B cell (primary cell): Measurements from ENCODE around the gene HSPB6. TPM values are rescaled to one million over a fixed set of nuclear protein-coding genes. Genes with fewer than 3 reads are reported as not detected.

Experiments used
- ATAC-seq: fragments of 200-7000 bp; cut with Tn5 transposase; one replicate; pipeline ENCODE4 v1.10.0; 2021; ENCODE audit warnings: low read depth, mild to moderate bottlenecking, moderate number of reproducible peaks, moderate library complexity
- CTCF ChIA-PET: fragments of 350-600 bp; sonication (Branson Sonifier 250); formaldehyde crosslinking; loops from one replicate; lab custom pipeline; 2021; ENCODE audit warnings: antibody characterized with exemption, inconsistent platforms; lab: Charles Lee
- POLR2A ChIA-PET: fragments of 350-600 bp; sonication (Branson Sonifier 250); formaldehyde crosslinking; loops from one replicate; lab custom pipeline; 2021; ENCODE audit warnings: antibody characterized with exemption; lab: Charles Lee
- DNase-seq: peaks from one replicate; pipeline ENCODE4 v3.0.0; 2013
- H2AFZ ChIP-seq: 2 replicates; pipeline ENCODE4 v1.6.1; 2012; ENCODE audit warnings: mild to moderate bottlenecking, low read depth, low read length; ENCODE audit not compliant: insufficient read depth, poor library complexity, severe bottlenecking
- H3K27ac ChIP-seq, 2 donors: 1 replicate in 1 of 2; 2 replicates in 1 of 2; pipeline ENCODE4 v1.5.1; 2012 to 2013; ENCODE audit warnings: low read length in 2 of 2, mild to moderate bottlenecking in 2 of 2, moderate library complexity in 1 of 2
- H3K27me3 ChIP-seq, 4 experiments: fragments of 200-600 bp in 1 of 4; sonication (generic) in 1 of 4; replicated peaks in 1 of 4; 1 replicate in 2 of 4; 2 replicates in 2 of 4; pipeline versions ENCODE4 v1.6.1 to v1.7.0; 2013 to 2016; ENCODE audit warnings: low read length in 3 of 4, mild to moderate bottlenecking in 2 of 4, mixed read lengths in 1 of 4, moderate library complexity in 1 of 4; ENCODE audit not compliant: insufficient read depth in 4 of 4, control insufficient read depth in 3 of 4; ENCODE audit errors: control extremely low read depth in 1 of 4
- H3K36me3 ChIP-seq, 2 experiments: replicated peaks in 1 of 2; 1 replicate in 1 of 2; 2 replicates in 1 of 2; pipeline versions ENCODE4 v1.6.1 to v1.7.1; 2013; ENCODE audit warnings: low read length in 1 of 2; ENCODE audit not compliant: insufficient read depth in 2 of 2, control insufficient read depth in 1 of 2; ENCODE audit errors: control extremely low read depth in 1 of 2, extremely low read depth in 1 of 2
- H3K4me1 ChIP-seq, 2 donors: fragments of 200-600 bp in 1 of 2; sonication (generic) in 1 of 2; 1 replicate in 1 of 2; 2 replicates in 1 of 2; pipeline versions ENCODE4 v1.5.1 to v1.6.1; 2013 to 2017; ENCODE audit warnings: low read length in 2 of 2; ENCODE audit not compliant: control insufficient read depth in 2 of 2, insufficient read depth in 2 of 2
- H3K4me2 ChIP-seq: replicated peaks from 2 replicates; pipeline ENCODE3; 2012; ENCODE audit warnings: mild to moderate bottlenecking, low read depth, low read length; ENCODE audit not compliant: poor library complexity, severe bottlenecking
- H3K4me3 ChIP-seq, 5 experiments: fragments of 200-600 bp in 1 of 5; sonication (generic) in 1 of 5; 1 replicate in 3 of 5; 2 replicates in 2 of 5; pipeline versions ENCODE4 v1.5.1 to v1.7.0; 2011 to 2016; ENCODE audit warnings: low read length in 4 of 5, mild to moderate bottlenecking in 4 of 5, low read depth in 2 of 5, control low read depth in 1 of 5, moderate library complexity in 1 of 5; ENCODE audit not compliant: insufficient read depth in 1 of 5; ENCODE audit errors: control extremely low read depth in 1 of 5, extremely low read depth in 1 of 5
- H3K79me2 ChIP-seq: fragments of 200-600 bp; sonication (generic); one replicate; pipeline ENCODE4 v1.6.0; 2016; ENCODE audit warnings: low read length; ENCODE audit not compliant: control insufficient read depth, insufficient read depth
- H3K9ac ChIP-seq: fragments of 200-600 bp; sonication (generic); 2 replicates; pipeline ENCODE4 v1.6.1; 2017; ENCODE audit warnings: mild to moderate bottlenecking, low read length, moderate library complexity
- H3K9me3 ChIP-seq, 3 donors: one replicate each; pipeline versions ENCODE4 v1.6.1 to v1.7.1; 2013; ENCODE audit warnings: low read length in 2 of 3; ENCODE audit not compliant: control insufficient read depth in 2 of 3, insufficient read depth in 1 of 3; ENCODE audit errors: control extremely low read depth in 1 of 3
- H4K20me1 ChIP-seq: 2 replicates; pipeline ENCODE4 v1.6.0; 2012; ENCODE audit warnings: mild to moderate bottlenecking, low read length; ENCODE audit not compliant: insufficient read depth, control insufficient read depth, poor library complexity, severe bottlenecking
- H3K27ac Mint-ChIP-seq: one replicate; pipeline ENCODE4 v1.8.0; 2021; ENCODE audit warnings: mixed read lengths
- H3K27me3 Mint-ChIP-seq: one replicate; pipeline ENCODE4 v1.8.0; 2021; ENCODE audit warnings: mixed read lengths
- H3K4me1 Mint-ChIP-seq: one replicate; pipeline ENCODE4 v1.8.0; 2021; ENCODE audit warnings: mixed read lengths
- H3K4me3 Mint-ChIP-seq: one replicate; pipeline ENCODE4 v1.8.0; 2021; ENCODE audit warnings: mixed read lengths
- H3K9me3 Mint-ChIP-seq: one replicate; pipeline ENCODE4 v1.8.0; 2022; ENCODE audit warnings: mixed read lengths; ENCODE audit not compliant: insufficient read depth
- EZH2 ChIP-seq: IDR thresholded peaks from 2 replicates; pipeline ENCODE4 v1.6.1; 2012; ENCODE audit warnings: borderline replicate concordance, low read depth, mild to moderate bottlenecking, moderate library complexity, low read length; ENCODE audit not compliant: insufficient read depth, poor library complexity, severe bottlenecking
- WGBS: methylation state at CpG from one replicate; pipeline ENCODE4 v1.1.5; 2013; ENCODE audit warnings: missing lambda C conversion rate; ENCODE audit not compliant: insufficient coverage; 5-methylcytosine and 5-hydroxymethylcytosine counted together
- intact Hi-C: fragments of 100-400 bp; cut with micrococcal nuclease; formaldehyde crosslinking; loops from one replicate; pipeline ENCODE4 v1.10.0; 2022
- polyA plus RNA-seq: library from polyadenylated mRNA; depleted of rRNA; stranded (reverse); fragments of >200 nt; gene quantifications from 2 replicates; pipeline ENCODE4 v1.2.3, GENCODE V29; 2012
- total RNA-seq, 2 donors: library from RNA; stranded (reverse); fragments of 120-200 nt in 1 of 2; gene quantifications; 1 replicate in 1 of 2; 2 replicates in 1 of 2; pipeline versions ENCODE4 v1.2.3 to v1.2.4, GENCODE V29; 2013 to 2022
- TF ChIP-seq, protein P1 (sequence below): fragments of 200-600 bp; IDR thresholded peaks from one replicate; pipeline ENCODE4 v1.8.0; 2022; ENCODE audit warnings: antibody characterized with exemption, mild to moderate bottlenecking

Gene HSPB6
- total and polyA plus RNA-seq, 2 donors (not counting 1 experiment from before 2014, with no cell fraction given) = not detected

DNA sequence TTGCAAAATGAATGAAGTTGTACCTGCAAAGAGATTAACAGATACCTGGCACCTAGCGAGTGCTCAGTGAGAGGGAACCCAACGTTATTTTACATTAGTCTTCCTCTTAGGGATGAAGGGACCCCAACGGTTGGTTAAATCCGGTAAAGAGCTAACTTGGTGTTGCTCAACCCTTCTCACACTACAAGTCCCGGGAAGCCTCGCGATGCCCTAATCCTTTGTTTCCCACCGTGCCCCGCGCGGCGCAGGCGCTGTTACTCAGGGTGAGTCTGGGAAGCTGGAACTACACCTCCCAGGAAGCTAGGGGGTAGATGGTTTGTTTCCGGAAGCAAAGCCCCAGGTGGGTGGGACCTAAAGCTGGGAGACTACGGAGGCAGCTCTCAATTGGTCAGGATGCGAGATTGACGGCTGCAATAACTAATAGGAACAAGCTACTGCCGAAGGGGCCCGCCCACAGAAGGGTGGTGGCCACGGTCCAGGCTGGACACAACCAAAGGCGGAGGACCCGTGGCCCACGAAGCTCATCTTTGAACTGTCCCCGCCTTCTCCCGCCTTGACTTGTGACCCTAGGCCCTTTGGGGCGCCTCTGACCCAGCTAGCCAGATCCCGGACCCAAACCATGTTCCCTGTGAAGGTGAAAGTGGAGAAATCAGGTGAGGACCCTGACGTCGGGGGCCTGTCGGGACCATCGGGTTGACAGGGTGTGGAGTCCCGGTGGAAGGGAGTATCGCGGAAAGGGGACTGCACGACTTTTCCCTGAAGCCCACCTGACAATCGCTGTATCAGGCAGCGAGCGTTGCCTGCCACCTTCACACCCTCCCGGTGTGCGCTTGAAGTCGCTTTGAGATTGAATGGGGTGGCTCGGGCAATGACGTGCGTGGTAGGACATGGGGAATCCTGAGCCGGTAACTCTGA lies 8.5 kb downstream of the HSPB6 start, which contains the start of gene LIN37:
LIN37 (plus strand) TSS at position 471 of the 915 bp plus-strand sequence; CDS start at position 620, 149 bp downstream.
- Histone ChIP-seq H3K4me3 (peak within 1 kb of the TSS; percentile 65 to 99 (median 74)), H4K20me1 (peaks cover 4% of the 10 kb centered on the region), H3K9ac (peak within 1 kb of the TSS; percentile 72), H3K4me2 (peak within 1 kb of the TSS; percentile 69), H3K27me3 (no peaks in the 10 kb centered on the region), H3K36me3 (peaks cover 0 to 9% of the 10 kb centered on the region in 2 experiments), H3K79me2 (peaks cover 53% of the 10 kb centered on the region), H3K27ac (peak within 1 kb of the TSS; percentile 63 to 92), H3K9me3 (no peaks in the 10 kb centered on the region), H2AFZ (peak within 1 kb of the TSS; percentile 76), H3K4me1 (peaks cover 30 to 38% of the 10 kb centered on the region in 2 donors)
- POLR2A ChIA-PET = interaction anchor here (0.6 to 1.6 kb wide), 5 partner anchors 9 to 266 kb away, joined by 3 to 9 read pairs (median 3); partner anchors contain the start of genes ALKBH6, HSPB6 and PROSER3
- no peaks in the 10 kb centered on the region for H3K9me3 Mint-ChIP-seq
- CTCF ChIA-PET = interaction anchor here (0.8 to 1.5 kb wide), 6 partner anchors 8 to 183 kb away, joined by 3 to 8 read pairs (median 4); no protein-coding TSS in a partner anchor
- peak; percentile 71 for ATAC-seq
- H3K4me3 Mint-ChIP-seq = peak within 1 kb of the TSS; percentile 99
- TF ChIP-seq, protein P1, sequence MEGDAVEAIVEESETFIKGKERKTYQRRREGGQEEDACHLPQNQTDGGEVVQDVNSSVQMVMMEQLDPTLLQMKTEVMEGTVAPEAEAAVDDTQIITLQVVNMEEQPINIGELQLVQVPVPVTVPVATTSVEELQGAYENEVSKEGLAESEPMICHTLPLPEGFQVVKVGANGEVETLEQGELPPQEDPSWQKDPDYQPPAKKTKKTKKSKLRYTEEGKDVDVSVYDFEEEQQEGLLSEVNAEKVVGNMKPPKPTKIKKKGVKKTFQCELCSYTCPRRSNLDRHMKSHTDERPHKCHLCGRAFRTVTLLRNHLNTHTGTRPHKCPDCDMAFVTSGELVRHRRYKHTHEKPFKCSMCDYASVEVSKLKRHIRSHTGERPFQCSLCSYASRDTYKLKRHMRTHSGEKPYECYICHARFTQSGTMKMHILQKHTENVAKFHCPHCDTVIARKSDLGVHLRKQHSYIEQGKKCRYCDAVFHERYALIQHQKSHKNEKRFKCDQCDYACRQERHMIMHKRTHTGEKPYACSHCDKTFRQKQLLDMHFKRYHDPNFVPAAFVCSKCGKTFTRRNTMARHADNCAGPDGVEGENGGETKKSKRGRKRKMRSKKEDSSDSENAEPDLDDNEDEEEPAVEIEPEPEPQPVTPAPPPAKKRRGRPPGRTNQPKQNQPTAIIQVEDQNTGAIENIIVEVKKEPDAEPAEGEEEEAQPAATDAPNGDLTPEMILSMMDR = no peak
- TF ChIP-seq EZH2 = no peak
- WGBS = under 1% methylated on average over 39 of the region's 45 CpGs
- intact Hi-C loops = loop anchor here (1.0 to 10.0 kb wide), 7 partner anchors 10 to 466 kb away; partner anchors contain the start of genes ARHGAP33, COX6B1, PROSER3 and THAP8
- DNase-seq = peak; percentile 99
- peaks cover 49% of the 10 kb centered on the region for H3K4me1 Mint-ChIP-seq
- no peaks in the 10 kb centered on the region for H3K27me3 Mint-ChIP-seq
- H3K27ac Mint-ChIP-seq = peak within 1 kb of the TSS; percentile 97
